ENCODE data around the gene CNOT6L.
"Not testable (repeated sequence)": the region's sequence is repeated elsewhere in the genome, so short reads cannot be mapped to it uniquely, and the experiment has no call there.

The CNOT6L gene

DNA sequence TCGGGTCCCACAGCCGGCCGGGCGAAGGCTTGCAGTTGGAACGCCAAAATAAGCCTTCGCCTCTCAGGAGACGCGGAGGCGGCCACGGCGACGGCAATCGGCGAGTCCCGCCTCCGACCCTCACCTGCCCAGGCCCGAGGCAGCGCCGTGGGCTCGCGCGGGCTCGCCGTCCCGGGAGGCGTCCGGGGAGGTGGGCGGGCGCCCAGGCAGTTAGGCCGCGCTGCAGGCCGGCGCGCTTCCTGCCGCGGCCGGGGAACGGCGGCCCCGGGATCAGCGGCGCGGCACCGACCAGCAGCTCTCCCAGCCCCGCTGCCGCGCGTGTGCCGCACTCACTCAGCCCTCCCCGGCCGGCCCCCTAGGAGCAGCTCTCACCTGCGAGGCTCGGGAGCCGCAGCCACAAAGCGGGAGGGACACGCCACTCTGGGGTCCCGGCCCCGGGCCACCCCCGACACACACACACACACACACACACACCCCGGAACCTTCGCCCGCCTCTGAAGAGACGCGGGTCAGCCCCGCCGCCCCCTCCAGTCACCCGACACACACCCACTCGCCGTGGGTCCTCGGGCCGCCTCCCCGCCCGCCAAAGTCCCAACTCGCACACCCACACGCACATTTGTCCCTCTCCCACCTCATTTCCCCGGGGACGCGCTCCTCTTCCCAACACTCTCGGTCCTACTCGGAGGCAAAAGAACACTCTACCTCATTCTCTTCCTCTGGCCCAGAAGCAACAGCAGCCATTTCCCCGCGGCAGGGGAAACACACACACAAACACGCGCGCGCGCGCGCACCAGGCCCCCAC lies at the start of gene CNOT6L:
Gene CNOT6L (minus strand): TSS at position 767 of the 802 bp plus-strand sequence. CDS start 60 bp downstream, at position 707.
- DNase-seq (ENCODE audit: low read depth): peak; percentile 82

DNA sequence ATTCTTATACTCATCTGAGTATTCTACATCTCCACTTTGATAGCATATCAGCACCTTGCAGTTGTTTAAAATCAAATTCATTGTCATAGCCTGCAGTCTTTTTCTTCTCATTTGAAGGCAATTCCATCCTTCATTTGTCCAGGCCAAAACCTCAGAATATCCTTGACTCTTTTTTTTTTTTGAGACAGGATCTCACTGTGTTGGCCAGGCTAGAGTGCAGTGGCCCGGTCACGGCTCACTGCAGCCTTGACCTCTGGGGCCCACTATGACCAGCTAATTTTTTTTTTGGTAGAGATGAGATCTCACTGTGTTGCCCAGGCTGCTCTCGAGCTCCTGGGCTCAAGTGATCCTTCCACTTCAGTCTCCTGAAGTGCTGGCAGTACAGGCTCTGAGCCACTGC lies 46.1 kb upstream of the CNOT6L start:
- DNase-seq (ENCODE audit: low read depth): no peak

DNA sequence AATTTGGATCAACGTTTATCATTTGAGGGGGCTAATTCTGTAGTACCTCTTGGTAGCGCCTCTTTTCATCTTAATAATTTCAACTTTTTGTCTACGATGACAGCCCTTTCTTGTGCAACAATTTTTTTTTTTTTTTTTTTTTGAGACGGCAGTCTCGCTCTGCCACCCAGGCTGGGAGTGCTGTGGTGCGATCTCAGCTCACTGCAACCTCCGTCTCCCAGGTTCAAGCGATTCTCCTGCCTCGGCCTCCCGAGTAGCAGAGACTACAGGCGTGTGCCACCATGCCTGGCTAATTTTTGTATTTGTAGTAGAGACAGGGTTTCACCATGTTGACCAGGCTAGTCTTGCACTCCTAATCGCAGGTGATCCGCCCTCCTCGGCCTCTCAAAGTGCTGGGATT lies 44.2 kb upstream of the CNOT6L start:
- DNase-seq (ENCODE audit: low read depth): not testable (repeated sequence)

DNA sequence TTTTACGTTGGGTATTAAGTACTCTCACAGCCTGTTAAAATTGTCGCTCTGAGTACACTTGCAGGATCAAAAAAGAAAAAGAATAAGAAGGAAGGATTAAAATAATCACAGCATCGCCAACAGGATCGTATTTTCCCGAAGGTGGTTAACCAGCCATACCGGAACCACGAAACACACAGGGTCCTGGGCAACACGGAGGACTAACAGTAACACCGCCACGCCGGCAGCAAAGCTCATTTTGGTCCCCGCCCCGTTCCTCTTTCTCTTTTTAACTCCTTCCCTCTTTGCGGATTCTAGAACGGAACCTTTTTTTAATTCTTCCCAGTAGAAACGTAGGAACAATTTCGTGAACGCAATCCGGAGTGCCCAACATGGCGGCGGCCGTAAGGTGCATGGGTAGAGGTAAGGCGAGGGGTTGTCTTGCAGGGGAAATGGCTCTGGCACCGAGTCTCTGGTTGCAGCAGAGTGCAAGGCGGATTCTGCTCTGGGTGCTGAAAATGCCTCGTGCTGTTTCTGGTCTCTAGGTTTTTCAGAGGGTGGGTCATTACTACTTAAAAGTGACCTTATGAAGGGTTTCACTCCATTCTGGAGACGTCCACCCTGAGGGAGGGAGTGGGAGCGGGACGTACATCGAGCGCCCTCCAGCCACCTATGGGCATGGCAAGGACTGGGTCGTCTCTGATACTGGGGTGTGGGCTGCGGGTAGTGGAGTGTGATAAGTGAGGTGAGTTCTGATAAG lies 43.5 kb upstream of the CNOT6L start, which contains the start of gene MRPL1:
Gene MRPL1 (plus strand): TSS at position 353 of the 739 bp plus-strand sequence. CDS start 19 bp downstream, at position 372.
- DNase-seq (ENCODE audit: low read depth): peak; percentile 78

DNA sequence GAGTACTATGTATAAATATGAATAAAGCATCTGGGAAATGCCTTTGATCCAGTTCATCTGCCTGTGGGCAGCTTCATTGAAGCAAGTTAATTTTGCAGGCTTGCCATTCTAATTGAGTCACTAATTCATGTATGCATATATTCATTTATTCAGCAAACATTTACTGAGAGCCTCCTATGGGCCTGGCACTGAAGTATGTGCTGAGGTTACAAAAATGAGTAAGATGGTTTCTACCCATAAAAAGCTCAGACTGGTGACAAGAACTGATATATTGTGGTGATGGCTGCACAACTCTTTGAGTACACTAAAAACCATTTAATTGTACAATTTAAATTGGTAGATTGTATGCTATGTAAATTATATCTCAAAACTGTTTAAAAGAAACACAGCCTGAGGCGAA lies 42.3 kb upstream of the CNOT6L start:
- no peak for DNase-seq (ENCODE audit: low read depth)

DNA sequence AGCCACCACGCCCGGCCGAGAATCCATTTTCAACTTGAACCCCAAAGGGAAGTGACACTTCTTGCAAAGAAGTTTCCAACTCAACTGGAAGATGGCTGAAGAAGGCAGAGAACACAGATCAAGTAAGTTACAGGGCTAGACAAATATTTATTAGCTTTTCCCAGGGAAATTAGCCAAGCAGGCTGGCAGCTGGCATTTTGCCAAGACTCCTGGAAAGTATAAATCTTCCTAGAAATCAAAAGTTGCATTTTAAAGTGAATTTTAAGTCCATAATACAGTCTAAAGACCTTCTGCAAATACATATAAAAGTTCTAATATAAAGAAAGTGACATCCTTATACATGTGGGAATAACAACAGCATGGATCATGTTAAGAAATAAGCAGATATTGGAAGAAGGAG lies 40.1 kb upstream of the CNOT6L start:
- no peak for DNase-seq (ENCODE audit: low read depth)

DNA sequence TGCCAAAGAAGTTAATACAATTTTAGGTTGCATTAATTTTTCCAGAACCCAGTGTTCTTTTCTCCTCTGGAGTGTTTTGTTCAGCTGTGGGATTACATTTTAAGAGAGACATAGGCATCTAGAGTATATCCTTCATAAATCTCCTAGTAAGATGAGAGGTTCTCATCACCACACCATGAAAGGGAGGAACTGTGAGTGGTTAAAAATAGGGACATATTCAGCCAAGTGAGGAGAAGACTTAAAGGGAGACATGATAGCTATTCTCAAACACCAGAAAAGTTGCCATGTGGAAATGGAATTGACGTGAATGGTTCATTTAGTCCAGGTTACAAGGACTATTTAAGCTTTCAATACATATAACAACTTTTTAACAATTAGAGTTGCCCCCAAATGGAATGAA lies 37.0 kb upstream of the CNOT6L start:
- no peak for DNase-seq (ENCODE audit: low read depth)

DNA sequence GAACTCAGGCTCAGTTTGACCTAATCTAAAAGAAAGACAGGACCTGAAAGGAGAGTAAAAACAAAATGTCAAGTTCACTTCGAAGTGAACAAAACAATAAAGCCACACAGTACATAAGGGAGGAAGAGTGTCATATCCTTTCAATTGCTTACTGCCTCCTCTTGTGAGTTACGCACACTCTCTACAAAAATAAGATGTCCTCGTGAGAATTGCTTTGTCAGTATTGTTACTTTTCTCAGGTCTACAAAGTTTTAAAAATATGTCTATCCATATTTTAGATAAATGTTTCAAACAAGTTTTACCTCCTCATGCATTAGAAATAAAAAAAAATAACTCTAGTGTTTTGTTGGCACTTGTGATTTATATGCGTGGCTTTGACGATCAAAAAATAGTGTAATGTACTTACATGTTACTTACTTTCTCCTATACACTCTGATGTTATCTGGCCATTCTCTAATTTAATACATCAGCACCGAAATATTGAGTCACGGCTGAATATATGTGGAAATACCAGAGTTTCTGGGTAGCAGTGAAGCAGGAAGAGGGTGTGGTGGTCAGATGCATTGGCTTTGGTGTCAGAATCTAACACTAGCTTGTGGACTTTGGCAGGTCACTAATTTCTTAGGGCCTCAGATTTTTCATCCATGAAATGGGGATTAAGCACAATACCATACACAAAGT lies 35.4 kb upstream of the CNOT6L start:
- DNase-seq (ENCODE audit: low read depth): no peak

DNA sequence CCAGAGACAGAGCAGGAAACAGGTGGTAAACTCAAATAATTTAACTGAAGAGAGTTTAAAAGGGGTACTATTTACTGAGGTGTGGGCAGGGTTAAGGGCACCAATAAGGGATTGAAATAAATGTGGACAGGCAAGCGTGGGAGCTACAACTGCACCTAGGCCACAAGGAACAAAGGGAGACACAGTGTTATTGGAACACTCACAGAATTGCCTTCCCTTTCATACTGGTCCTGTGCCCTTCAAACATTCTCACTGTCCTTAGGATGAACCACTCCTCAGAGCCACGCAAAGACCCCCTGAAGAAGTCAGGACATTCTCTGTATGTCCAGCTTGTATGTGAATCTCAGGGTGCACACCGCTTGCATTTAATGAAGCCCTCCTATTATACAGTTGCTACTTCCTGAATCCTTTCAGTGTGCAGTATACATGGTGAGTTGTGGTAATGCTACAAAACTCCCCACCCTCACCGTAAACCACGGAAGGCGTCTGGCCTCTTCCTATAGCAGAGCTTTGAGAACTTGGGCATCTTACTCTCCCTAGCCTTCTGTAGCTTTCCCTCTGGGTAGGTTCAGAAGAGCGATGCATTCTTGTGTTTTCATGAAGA lies 33.8 kb upstream of the CNOT6L start:
- DNase-seq (ENCODE audit: low read depth): peak; percentile 38

DNA sequence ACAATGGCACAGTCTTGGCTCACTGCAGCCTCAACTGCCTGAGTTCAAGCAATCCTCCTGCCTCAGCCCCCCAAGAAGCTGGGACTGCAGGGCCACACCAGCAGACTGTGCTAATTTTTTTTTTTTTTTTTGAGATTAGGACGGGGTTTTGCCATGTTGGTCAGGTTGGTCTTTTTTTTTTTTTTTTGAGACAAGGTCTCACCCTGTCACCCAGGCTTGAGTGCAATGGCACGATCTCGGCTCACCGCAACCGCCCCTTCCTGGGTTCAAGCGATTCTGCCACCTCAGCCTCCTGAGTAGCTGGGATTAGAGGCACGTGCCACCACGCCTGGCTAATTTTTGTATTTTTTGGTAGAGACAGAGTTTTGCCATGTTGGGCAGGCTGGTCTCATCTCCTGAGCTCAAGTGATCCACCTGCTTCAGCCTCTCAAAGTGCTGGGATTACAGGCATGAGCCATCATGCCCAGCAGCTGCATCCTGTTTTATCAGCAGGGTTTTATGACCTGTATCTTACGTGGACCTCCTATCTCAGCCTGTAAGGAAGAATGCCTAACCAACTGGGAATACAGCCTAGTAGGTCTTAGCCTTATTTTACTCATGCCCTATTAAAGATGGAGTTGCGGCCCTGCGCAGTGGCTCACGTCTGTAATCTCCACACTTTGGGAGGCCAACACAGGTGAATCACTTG lies 30.3 kb upstream of the CNOT6L start:
- no peak for DNase-seq (ENCODE audit: low read depth)

DNA sequence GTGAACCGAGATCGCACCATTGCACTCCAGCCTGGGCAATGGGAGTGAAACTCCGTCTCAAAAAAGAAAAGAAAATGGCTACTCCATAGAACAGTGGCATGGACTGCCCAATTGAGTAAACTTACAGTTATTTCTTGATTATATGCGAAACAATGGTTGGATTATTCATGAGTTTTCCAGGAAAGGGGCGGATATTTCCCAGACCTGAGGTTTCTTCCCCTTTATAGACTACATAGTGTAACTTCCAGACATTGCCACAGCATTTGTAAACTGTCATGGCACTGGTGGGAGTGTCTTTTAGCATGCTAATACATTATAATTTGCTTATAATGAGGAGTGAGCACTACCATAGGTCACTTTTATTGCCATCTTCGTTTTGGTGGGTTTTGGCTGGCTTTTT lies 29.3 kb upstream of the CNOT6L start:
- no peak for DNase-seq (ENCODE audit: low read depth)

DNA sequence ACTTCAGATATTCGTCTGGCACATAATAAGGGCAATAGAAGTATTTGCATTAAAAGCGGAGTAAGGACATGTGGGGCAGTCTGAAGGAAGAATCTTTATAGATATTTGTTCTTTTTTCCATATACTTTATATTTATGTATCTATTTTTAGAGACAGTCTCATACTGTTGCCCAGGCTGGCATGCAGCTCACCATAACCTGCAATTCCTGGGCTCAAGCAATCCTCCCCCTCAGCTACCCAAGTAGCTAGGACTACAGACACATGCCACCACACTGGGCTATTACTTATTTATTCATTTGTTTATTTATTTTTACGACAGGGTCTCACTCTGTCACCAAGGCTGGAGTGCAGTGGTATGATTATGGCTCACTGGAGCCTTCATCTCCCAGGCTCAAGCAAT lies 26.8 kb upstream of the CNOT6L start:
- no peak for DNase-seq (ENCODE audit: low read depth)

DNA sequence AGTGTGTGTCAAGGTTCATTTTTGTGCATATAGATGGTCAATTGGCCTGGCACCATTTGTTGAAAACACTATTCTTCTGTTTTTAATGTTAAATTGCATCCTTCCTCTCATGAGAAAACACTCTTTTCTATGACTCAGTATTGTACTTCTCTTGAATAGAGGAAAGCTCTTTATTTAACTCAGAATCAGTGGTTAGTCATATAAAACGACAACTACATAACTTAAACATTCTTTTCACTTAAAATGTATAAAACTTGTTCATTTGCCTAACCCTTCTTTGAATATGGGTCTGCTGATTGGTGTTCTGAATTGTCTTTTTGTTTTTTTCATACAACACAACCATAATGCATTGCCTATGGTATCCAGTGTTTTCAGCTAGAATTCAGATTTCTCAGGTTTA lies 26.2 kb upstream of the CNOT6L start:
- DNase-seq (ENCODE audit: low read depth): no peak

DNA sequence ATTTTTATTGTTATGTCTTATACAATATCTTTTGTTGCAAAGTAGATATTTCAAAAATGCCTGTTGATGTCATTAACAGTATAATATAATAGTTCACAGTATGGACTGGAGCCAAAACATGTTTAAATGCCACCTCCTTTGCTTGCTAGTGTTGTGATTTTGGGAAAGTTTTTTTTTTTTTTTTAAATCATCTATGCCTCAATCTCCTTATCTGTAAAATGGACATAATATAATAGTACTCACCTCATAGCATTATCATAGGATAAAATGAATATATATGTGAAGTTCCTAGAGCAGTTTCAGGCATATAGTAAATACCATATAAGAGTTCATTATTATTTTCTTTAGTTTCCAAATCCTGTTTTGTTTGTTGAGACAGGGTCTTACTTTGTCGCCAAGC lies 25.2 kb upstream of the CNOT6L start:
- DNase-seq (ENCODE audit: low read depth): no peak

DNA sequence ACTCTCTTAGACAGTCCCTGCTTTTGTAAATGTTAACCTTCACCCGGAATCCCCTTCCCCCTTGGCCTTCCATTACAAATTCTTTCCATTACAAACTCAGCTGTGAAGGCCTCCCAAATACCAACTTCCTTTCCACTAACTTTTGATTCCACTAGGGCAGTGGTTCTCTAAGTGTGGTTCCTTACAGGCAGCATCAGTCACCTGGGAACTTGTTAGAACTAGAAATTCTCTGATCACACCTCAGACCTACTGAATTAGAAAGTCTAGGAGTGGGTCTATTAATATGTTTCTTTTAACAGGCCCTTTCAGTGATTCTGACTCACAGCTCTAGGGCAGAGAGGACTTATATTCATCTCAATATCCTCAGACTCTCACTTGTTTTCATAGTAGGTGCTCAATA lies 24.5 kb upstream of the CNOT6L start:
- no peak for DNase-seq (ENCODE audit: low read depth)

DNA sequence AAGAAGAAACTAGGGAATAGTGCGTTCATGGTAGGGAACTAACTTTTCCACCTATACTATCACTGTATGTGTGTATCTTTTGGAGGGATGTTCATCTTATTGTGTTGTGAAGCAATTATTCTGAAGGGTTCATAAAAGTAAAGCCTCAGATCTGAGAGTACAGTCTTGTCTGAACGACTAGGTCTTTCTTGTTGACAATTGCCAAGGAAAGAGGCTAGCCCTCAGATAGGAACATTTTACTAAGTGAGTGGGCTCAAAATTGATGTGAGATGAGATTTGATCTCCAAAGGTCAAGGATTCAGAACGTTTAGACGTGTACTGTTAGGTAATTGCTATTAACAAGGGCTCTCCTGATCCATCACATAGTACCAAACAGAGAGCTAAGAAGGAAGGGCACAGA lies 15.2 kb upstream of the CNOT6L start:
- no peak for DNase-seq (ENCODE audit: low read depth)

DNA sequence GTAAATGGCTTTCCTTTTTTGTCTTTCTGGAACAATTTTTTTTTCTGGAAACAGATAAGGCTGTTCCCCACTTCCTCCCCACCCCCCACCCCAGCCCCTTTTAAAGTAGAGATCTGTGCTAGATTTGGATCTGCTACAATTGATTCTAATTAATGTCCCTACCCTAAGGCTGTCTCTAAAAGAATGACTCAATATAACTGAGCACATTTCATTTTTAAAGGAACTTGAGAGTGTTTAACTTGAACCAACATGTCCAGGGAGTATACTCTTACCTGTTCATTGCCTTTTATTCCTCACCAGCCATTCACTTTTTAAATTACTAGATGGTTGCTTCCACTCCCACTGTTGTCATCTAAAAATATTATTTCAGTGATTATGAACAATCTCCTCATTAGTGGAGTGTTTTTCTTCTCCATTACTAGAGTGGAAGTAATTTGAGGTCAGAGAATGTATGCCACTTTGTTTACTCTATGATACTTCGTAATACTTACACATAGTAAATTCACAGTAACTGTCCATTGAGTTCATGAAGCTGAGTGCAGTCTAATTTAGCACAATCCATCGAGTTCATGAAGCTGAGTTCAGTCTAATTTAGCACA lies 14.1 kb upstream of the CNOT6L start:
- no peak for DNase-seq (ENCODE audit: low read depth)

DNA sequence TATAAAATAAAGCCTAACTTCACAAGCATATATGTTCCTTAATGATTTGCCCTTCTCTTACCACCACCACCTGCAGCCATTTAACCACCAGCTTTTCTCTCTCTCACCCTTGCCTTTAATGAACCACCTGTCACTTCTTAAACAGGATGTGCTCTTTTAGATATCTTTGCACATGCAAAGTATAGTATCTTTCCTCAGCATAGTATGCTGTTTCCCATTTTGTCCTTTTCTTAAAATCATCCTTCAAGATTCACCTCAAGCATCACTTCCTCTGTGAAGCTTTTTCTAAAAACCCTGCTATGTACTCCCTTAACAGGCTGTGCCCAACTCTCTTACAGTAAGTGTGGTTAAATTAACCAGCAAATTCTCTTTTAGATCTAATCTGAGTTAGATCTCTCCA lies 8.2 kb upstream of the CNOT6L start:
- no peak for DNase-seq (ENCODE audit: low read depth)

DNA sequence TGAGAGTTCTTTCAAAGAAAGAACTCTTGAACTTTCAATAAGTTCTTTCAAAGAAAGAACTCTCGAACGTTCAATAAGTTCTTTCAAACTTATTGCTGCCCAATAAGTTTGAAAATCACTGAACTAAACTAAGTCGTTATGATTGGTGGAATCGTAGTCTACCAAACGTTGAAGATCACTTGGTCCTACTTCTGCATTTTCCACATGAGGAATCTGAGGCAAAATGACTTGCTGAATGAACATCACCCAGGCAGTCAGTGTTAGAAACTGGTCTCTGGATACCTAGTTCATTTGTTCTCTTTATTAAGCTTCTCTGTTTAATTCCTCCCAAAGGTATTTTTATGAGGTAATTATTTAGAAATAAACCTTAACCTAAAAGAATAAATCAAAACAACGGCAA lies 7.1 kb upstream of the CNOT6L start:
- no peak for DNase-seq (ENCODE audit: low read depth)

DNA sequence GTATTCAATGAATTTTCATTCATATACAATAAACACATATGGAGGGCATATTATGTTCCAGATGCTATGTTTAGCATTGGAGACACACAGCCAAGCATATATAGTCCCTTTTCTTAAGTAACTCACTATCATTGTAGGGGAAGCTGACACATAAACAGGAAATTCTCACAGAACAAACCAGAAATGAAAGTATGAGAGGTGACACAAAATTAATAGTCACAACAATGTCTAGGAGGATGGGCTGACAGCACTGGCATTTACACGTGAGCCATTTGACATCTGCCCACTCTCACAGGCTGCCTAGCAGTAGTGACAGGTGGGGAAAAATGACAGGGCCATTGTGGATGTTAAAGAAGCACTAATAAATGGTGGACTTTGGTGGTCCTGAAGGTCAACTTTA lies 2.6 kb upstream of the CNOT6L start:
- no peak for DNase-seq (ENCODE audit: low read depth)
